ENCODE measurements around the gene FMNL3. TPM values are rescaled to one million over a fixed set of nuclear protein-coding genes. Genes with fewer than 3 reads are reported as not detected.

FMNL3 gene
- total and polyA plus RNA-seq, 2 of the 13 experiments (the other 11 are each of a cell fraction or from before 2014, with no cell fraction given), result 0.44 to 1.1 TPM

- POLR2A ChIA-PET, result interaction anchor here (1.0 to 2.5 kb wide), 5 partner anchors 10 to 169 kb away, joined by 3 to 15 read pairs (median 4); partner anchors contain the start of genes BCDIN3D and TMBIM6
- no peak overlapping the region; the same call in 1 of the 2 replicates for H3K9ac ChIP-seq (ENCODE audit: insufficient read depth, low read depth, low read length)
- peak overlapping the region; percentile 83 for H3K4me2 ChIP-seq (ENCODE audit: low read depth, low read length)
- H3K4me1 ChIP-seq (ENCODE audit: insufficient read depth, low read length), result peaks cover 24% of the 10 kb centered on the region
- peak overlapping the region; percentile 24 to 53 (median 31); a peak in 4 of 6 replicates for H3K4me3 ChIP-seq (replicated peaks in 1 of 3; ENCODE audit: insufficient read depth in 1 of 3, low read depth in 2 of 3, low read length in 3 of 3)
- H4K20me1 ChIP-seq (ENCODE audit: insufficient read depth, low read length), result no peaks in the 10 kb centered on the region
- in situ Hi-C loops (cut with HindIII; ENCODE audit: extremely low pct_ligation_motif_present, low pct_unique_long_range_greater_than_20kb), result no loop called here
- WGBS (ENCODE audit: low lambda C conversion rate), result 8% methylated on average over 10 of the region's 13 CpGs
- no peak overlapping the region for H3K27ac ChIP-seq (ENCODE audit: extremely low read length, insufficient read depth, low read length)
- no peaks in the 10 kb centered on the region for H3K36me3 ChIP-seq (replicated peaks in 1 of 2; ENCODE audit: control insufficient read depth in 1 of 2, insufficient read depth in 2 of 2, low read length in 2 of 2)
- intact Hi-C loops (cut with micrococcal nuclease; ENCODE audit: unreplicated experiment), result no loop called here
- no peaks in the 10 kb centered on the region for H3K9me3 ChIP-seq (ENCODE audit: low read length)
- no TSS peak for BruUV-seq (replicated peaks)
- H2AFZ ChIP-seq (ENCODE audit: low read length), result peak overlapping the region; percentile 2
- FAIRE-seq (no peak), ATAC-seq (peak; percentile 97), DNase-seq (ENCODE audit: low spot score) (peak; percentile 47)
- no peaks in the 10 kb centered on the region; a peak in 1 of 5 replicates for H3K27me3 ChIP-seq (ENCODE audit: control insufficient read depth in 1 of 2, insufficient read depth in 2 of 2, low read length in 2 of 2)
- no peaks in the 10 kb centered on the region for H3K79me2 ChIP-seq (ENCODE audit: insufficient read depth, low read length)
- CTCF ChIA-PET (ENCODE audit: low intra/inter-chr PET ratio, low total read pairs), result no interaction called here
- TF ChIP-seq ZNF232 (CRISPR knock-in tag; IDR thresholded peaks at IDR 0.05; ENCODE audit: borderline replicate concordance) (no peak), HNRNPL (IDR thresholded peaks at IDR 0.05; ENCODE audit: low read depth, low read length) (0 out of 2 replicates have a peak, but pooled peaks have one; percentile 44), ZEB1 (IDR thresholded peaks at IDR 0.05; ENCODE audit: insufficient replicate concordance, low read depth) (no peak), GABPB1 (CRISPR knock-in tag; IDR thresholded peaks at IDR 0.05) (peak; percentile 20; the same call in 1 of the 2 replicates), BATF2 (CRISPR knock-in tag; IDR thresholded peaks at IDR 0.05) (no peak), KDM3A (CRISPR knock-in tag; IDR thresholded peaks at IDR 0.05; ENCODE audit: low read depth) (no peak), TP53 (CRISPR knock-in tag; conservative IDR thresholded peaks at IDR 0.05) (no peak), ZNF598 (CRISPR knock-in tag; IDR thresholded peaks at IDR 0.05; ENCODE audit: borderline replicate concordance) (0 out of 2 replicates have a peak, but pooled peaks have one; percentile 46), ZNF746 (CRISPR knock-in tag; IDR thresholded peaks at IDR 0.05) (no peak), ZBTB7B (CRISPR knock-in tag; IDR thresholded peaks at IDR 0.05) (no peak), SALL1 (CRISPR knock-in tag; IDR thresholded peaks at IDR 0.05) (no peak), IRF9 (CRISPR knock-in tag; IDR thresholded peaks at IDR 0.05; ENCODE audit: borderline replicate concordance) (no peak), KAT2B (IDR thresholded peaks at IDR 0.05; ENCODE audit: borderline replicate concordance, low read depth, low read length) (no peak), ZSCAN9 (CRISPR knock-in tag; IDR thresholded peaks at IDR 0.05; ENCODE audit: borderline replicate concordance) (no peak), GATAD1 (CRISPR knock-in tag; IDR thresholded peaks at IDR 0.05) (no peak), ZNF138 (CRISPR knock-in tag; IDR thresholded peaks at IDR 0.05; ENCODE audit: low read depth) (no peak), ZZZ3 (CRISPR knock-in tag; IDR thresholded peaks at IDR 0.05; ENCODE audit: borderline replicate concordance) (no peak)
- TF ChIP-seq, protein P1, sequence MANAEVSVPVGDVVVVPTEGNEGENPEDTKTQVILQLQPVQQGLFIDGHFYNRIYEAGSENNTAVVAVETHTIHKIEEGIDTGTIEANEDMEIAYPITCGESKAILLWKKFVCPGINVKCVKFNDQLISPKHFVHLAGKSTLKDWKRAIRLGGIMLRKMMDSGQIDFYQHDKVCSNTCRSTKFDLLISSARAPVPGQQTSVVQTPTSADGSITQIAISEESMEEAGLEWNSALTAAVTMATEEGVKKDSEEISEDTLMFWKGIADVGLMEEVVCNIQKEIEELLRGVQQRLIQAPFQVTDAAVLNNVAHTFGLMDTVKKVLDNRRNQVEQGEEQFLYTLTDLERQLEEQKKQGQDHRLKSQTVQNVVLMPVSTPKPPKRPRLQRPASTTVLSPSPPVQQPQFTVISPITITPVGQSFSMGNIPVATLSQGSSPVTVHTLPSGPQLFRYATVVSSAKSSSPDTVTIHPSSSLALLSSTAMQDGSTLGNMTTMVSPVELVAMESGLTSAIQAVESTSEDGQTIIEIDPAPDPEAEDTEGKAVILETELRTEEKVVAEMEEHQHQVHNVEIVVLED (CRISPR knock-in tag; IDR thresholded peaks at IDR 0.05; ENCODE audit: borderline replicate concordance), result no peak
- TF ChIP-seq, protein P2, sequence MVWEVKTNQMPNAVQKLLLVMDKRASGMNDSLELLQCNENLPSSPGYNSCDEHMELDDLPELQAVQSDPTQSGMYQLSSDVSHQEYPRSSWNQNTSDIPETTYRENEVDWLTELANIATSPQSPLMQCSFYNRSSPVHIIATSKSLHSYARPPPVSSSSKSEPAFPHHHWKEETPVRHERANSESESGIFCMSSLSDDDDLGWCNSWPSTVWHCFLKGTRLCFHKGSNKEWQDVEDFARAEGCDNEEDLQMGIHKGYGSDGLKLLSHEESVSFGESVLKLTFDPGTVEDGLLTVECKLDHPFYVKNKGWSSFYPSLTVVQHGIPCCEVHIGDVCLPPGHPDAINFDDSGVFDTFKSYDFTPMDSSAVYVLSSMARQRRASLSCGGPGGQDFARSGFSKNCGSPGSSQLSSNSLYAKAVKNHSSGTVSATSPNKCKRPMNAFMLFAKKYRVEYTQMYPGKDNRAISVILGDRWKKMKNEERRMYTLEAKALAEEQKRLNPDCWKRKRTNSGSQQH (CRISPR knock-in tag; IDR thresholded peaks at IDR 0.05; ENCODE audit: low read depth), result 0 out of 2 replicates have a peak, but pooled peaks have one; percentile 10
Measured at GRCh38 chr12:49673446-49674317, 33.5 kb downstream of the FMNL3 start.
